Stimulated activated effector memory CD8-positive, alpha-beta T cell treated with anti-CD3 and anti-CD28 coated beads, Interleukin-12 subunit alpha, Interleukin-12 subunit beta, amount 100 ng/mL, for 72 hours (primary cell): ENCODE data around the gene MYCBP2.

Experiments
- ATAC-seq: fragments of 150-1000 bp; cut with Tn5 transposase; 2 replicates; pipeline ENCODE4 v1.10.0; 2021
- DNase-seq, 2 donors: peaks; one replicate each; pipeline ENCODE4 v3.0.0; 2021 to 2022; ENCODE audit warnings: low spot score in 2 of 2
- H3K27ac Mint-ChIP-seq: one replicate; pipeline ENCODE4 v1.8.0; 2022; ENCODE audit warnings: mild to moderate bottlenecking, mixed read lengths
- H3K36me3 Mint-ChIP-seq: one replicate; pipeline ENCODE4 v1.8.0; 2022; ENCODE audit warnings: mild to moderate bottlenecking, mixed read lengths
- H3K4me1 Mint-ChIP-seq: one replicate; pipeline ENCODE4 v1.8.0; 2022; ENCODE audit warnings: mixed read lengths
- H3K4me3 Mint-ChIP-seq: one replicate; pipeline ENCODE4 v1.8.0; 2022; ENCODE audit warnings: mild to moderate bottlenecking, mixed read lengths
- H3K9me3 Mint-ChIP-seq: one replicate; pipeline ENCODE4 v1.8.0; 2022; ENCODE audit warnings: mixed read lengths

MYCBP2 gene

DNA sequence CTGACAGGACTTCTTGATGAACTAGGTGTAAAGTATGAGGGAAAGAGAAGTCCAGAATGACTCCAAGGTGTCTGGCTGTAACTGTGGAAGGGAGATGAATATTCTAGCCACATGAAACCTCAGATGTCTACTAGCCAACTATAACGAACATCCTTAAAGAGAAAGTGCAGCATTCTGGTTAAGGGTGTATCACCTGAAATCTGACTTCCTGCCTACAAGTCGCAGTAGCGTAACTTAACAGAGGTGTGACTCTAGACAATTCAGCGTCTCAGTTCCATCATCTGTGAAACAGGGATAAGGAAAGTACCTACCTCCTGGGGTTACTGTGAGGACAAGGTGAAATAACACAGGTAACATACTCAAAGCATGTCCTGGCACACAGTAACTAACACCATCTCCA, 154.2 kb downstream of the MYCBP2 start:
- Mint-ChIP-seq H3K4me3 (no peak overlapping the region), H3K36me3 (peaks cover 98% of the 10 kb centered on the region), H3K27ac (peak overlapping the region; percentile 1), H3K9me3 (no peaks in the 10 kb centered on the region), H3K4me1 (no peaks in the 10 kb centered on the region)
- DNase-seq (no peak), ATAC-seq (peak; percentile 16)

DNA sequence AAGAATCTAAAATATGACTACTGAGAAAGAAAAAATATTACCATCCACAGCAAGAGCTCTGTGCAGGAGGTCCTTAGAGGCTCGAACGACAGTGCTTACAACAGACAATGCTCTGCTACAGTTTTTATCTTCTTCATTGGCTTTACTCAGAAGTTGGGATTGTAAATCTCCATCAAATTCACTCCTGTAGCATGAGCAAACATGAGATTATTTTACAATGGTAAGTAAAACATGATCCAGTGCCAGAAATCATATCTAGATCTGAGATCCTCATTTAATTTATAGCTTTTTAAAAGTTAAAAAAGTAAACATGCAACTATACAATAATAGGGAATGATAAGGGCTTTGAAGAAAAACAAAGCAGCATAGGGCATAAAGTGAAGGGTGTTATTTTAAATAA, 155.4 kb downstream of the MYCBP2 start:
- no peaks in the 10 kb centered on the region for H3K4me1 Mint-ChIP-seq
- no peak overlapping the region for H3K4me3 Mint-ChIP-seq
- no peaks in the 10 kb centered on the region for H3K9me3 Mint-ChIP-seq
- DNase-seq (no peak), ATAC-seq (no peak)
- no peak overlapping the region for H3K27ac Mint-ChIP-seq
- peaks cover 98% of the 10 kb centered on the region for H3K36me3 Mint-ChIP-seq

DNA sequence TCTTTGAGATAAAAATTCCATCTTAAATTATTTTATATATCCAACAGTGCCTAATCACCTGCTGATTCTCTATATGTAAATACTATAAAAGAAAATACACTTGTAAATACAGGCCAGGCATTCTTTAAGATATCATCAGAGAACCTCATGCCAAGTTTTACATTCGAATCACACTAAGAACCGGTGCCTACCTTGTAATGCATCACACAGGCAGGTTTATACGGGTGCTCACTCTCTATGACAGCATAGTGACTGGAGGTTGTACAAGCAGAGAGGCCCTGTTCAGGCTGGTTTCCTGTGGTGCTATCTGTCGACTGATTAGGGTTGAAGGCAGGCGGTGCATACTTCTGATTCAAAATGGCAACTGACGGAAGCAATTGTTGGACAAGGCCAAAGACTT, 158.7 kb downstream of the MYCBP2 start:
- Mint-ChIP-seq H3K9me3 (no peaks in the 10 kb centered on the region), H3K36me3 (peaks cover 98% of the 10 kb centered on the region), H3K4me3 (no peak overlapping the region), H3K4me1 (no peaks in the 10 kb centered on the region), H3K27ac (no peak overlapping the region)
- ATAC-seq (no peak), DNase-seq (no peak)

DNA sequence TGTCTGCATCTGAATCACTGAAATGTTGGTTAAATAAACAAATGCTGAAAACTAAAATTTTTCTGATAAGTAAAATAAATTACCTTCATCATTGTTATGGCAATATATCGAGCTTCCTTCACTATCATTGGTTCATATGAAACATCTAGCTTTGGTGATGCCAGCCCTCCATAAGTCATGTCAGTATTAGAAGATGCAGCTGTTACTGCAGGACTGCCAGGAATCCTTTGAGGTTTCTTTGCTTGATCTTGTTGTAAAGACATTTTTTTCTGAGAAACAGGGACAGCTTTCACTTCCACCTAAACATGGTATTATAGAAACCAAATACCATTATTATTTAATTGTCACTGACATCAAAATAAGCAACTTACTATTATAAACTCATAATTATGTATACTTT, 176.2 kb downstream of the MYCBP2 start:
- H3K9me3 Mint-ChIP-seq: no peaks in the 10 kb centered on the region
- H3K27ac Mint-ChIP-seq: no peak overlapping the region
- DNase-seq (no peak), ATAC-seq (no peak)
- H3K4me1 Mint-ChIP-seq: no peaks in the 10 kb centered on the region
- peaks cover 98% of the 10 kb centered on the region for H3K36me3 Mint-ChIP-seq
- H3K4me3 Mint-ChIP-seq: no peak overlapping the region

DNA sequence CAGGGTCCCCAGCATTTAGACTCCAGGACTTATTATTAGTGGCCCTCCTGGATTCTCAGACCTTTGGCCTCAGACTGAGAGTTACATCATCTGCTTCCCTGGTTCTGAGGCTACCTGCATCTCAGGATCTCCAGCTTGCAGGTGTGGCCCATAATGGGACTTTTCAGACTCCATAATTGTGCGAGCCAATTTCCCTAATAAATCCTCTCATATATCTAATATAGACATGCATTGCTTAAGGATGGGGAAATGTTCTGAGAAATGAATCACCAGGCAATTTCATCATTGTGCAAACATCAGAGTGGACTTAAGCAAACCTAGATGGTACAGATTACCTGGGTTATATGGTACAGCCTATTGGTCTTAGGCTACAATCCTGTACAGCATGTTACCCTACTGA, 183.5 kb downstream of the MYCBP2 start:
- no peaks in the 10 kb centered on the region for H3K4me1 Mint-ChIP-seq
- H3K9me3 Mint-ChIP-seq: no peaks in the 10 kb centered on the region
- no peak overlapping the region for H3K4me3 Mint-ChIP-seq
- no peak overlapping the region for H3K27ac Mint-ChIP-seq
- DNase-seq: no peak
- no peak for ATAC-seq
- peaks cover 100% of the 10 kb centered on the region for H3K36me3 Mint-ChIP-seq

DNA sequence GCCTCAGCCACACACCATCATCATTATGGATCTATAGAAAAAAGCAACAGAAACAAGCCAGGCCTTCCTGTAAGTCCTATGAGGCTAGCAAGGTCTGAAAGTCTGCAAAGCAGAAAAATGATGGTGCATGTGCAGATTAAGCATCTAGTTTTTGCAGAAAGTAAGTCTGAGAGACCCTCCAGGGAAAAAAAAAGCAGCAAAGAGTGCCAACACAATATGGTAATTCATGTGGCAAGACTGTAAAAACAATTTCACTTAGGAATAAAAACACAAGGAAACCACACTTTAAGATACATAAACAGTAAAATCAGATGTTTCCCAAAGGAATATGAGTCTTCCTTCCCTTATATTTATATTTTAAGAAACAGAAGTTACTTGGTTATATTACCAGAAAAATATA, 187.6 kb downstream of the MYCBP2 start:
- DNase-seq (no peak), ATAC-seq (no peak)
- H3K36me3 Mint-ChIP-seq: peaks cover 100% of the 10 kb centered on the region
- no peak overlapping the region for H3K4me3 Mint-ChIP-seq
- H3K27ac Mint-ChIP-seq: peak overlapping the region; percentile 45
- H3K9me3 Mint-ChIP-seq: no peaks in the 10 kb centered on the region
- no peaks in the 10 kb centered on the region for H3K4me1 Mint-ChIP-seq

DNA sequence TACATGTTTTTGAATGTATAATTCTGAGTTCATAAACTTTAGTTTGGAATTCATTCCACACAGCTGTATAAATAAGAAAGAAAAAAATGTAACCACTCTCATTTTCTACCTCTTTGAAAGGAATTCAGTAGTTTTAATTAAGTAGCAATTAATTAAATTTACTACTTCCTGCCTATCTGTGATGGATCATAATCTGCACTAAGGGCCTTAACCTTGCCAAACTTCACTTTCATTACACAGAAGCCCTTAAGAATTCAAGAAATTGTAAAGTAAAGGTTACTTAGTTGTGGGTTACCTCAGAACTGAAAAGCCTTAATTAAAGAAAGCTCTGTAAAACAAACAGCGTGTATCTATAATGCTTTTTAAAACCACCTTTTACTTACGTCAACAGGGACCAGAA, 188.1 kb downstream of the MYCBP2 start:
- Mint-ChIP-seq H3K36me3 (peaks cover 100% of the 10 kb centered on the region), H3K4me3 (no peak overlapping the region), H3K9me3 (no peaks in the 10 kb centered on the region), H3K4me1 (no peaks in the 10 kb centered on the region), H3K27ac (peak overlapping the region; percentile 45)
- ATAC-seq (no peak), DNase-seq (no peak)

DNA sequence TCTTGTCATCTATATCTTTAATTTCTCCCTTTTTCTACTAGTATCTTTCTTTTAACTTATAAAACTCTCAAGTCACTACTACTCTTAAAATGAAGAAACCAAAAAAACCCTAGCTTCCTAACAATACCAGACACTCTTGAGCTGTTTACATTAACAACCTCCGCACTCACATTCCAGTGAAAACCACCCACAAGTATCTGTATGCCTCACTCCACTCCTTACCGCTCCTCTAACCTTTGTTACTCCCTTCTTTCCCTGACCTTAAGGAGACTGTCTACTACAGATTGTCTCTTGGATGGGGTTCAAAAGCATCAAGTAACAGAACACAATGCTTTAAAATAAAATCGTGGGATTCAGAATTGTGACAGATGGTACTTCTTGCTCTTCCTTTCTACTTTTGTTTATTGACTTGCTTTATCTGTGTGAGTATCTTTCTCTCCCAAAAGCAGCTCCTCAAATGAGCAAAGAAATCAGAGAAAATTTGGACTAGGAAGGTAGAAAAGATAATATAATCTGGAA, 189.9 kb downstream of the MYCBP2 start:
- Mint-ChIP-seq H3K27ac (peak overlapping the region; percentile 1), H3K4me3 (no peak overlapping the region), H3K36me3 (peaks cover 91% of the 10 kb centered on the region), H3K4me1 (no peaks in the 10 kb centered on the region), H3K9me3 (no peaks in the 10 kb centered on the region)
- ATAC-seq: no peak
- DNase-seq: no peak

DNA sequence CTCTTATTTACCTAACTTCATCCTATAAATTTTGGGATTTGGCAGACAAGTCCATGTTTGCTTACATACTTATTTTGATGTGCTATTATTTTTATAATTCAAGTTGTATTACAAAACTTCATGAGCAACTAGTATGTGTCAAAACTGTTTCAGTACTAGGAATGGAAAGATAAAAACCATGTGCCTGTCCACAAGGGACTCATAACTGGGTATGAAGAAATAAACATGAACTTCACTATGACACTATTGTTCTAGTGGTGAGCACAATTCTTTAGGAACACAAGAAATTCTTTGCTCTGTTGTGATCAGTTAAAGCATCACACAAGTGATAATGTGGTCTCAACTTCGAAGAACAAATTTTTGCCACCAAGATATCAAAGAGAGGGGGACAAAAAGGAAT, 202.5 kb downstream of the MYCBP2 start:
- no peaks in the 10 kb centered on the region for H3K9me3 Mint-ChIP-seq
- H3K36me3 Mint-ChIP-seq: peaks cover 70% of the 10 kb centered on the region
- no peak for ATAC-seq

DNA sequence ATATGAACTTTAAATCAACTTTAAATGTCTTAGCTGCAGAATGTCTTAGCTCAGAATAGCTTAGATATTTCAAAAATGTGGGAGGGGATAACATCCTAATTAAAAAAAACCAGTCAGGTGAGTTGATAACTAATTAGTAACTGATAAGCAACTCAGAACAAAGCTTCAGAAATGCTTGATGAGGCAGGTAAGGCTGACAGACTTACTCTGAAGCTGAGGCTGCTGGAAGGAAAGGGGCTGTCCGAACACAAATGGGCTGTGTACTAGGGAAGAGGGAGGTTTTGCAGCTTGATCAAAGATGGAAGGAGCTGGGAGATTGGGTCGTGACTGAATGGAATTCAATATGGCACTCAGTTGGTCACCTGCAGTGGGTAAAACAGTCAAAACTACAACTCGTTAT, 208.8 kb downstream of the MYCBP2 start:
- ATAC-seq: no peak
- Mint-ChIP-seq H3K4me3 (no peak overlapping the region), H3K27ac (no peak overlapping the region), H3K9me3 (peaks cover under 1% of the 10 kb centered on the region), H3K36me3 (peaks cover 85% of the 10 kb centered on the region), H3K4me1 (no peaks in the 10 kb centered on the region)
- DNase-seq: no peak

More for the DNA sequence above, 202.5 kb downstream of the MYCBP2 start:
- H3K4me3 Mint-ChIP-seq: no peak overlapping the region
- no peak for DNase-seq
- no peaks in the 10 kb centered on the region for H3K4me1 Mint-ChIP-seq
- no peak overlapping the region for H3K27ac Mint-ChIP-seq

DNA sequence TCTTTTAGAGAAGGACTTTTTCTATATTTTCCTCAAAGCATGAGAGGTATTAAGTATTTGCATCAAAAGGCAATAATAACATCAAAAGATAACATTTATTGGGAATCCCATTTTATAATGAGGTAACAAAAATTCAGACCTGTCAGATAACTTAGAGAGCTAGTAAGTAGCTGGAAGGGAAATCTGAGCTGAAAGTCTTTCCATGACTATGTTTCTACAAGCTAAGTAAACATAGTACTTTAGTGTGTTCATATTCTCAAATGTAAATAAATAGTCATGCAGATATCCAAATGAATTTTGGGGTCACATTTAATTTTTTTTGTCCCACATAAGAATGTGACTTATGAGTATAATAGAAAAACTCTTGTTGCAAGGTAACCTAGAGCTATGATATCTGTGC, 212.6 kb downstream of the MYCBP2 start:
- H3K4me3 Mint-ChIP-seq: no peak overlapping the region
- H3K4me1 Mint-ChIP-seq: no peaks in the 10 kb centered on the region
- no peak overlapping the region for H3K27ac Mint-ChIP-seq
- H3K9me3 Mint-ChIP-seq: peaks cover 16% of the 10 kb centered on the region
- DNase-seq: no peak
- H3K36me3 Mint-ChIP-seq: peaks cover 66% of the 10 kb centered on the region
- ATAC-seq: no peak

DNA sequence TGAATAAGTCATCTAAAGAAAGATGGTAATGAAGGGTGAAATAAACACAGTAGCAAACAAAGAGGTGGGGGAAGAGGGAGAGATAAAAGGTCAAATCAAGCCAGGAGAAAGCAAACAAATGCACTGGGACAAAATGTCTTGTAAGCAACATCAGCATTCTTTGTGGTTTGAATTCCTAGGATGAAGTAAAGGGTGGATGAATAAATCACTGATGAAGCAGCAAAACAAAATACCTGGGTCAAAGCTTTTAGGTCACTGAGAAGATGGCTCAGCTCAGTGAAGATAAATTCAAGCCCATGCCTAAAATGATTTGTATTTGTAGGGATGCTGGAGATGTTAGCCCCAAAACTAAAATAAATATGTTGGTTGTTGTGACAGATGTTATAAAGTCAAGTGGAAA, 213.4 kb downstream of the MYCBP2 start:
- Mint-ChIP-seq H3K36me3 (peaks cover 59% of the 10 kb centered on the region), H3K9me3 (peaks cover 16% of the 10 kb centered on the region), H3K4me3 (no peak overlapping the region), H3K4me1 (no peaks in the 10 kb centered on the region), H3K27ac (no peak overlapping the region)
- ATAC-seq (no peak), DNase-seq (no peak)

DNA sequence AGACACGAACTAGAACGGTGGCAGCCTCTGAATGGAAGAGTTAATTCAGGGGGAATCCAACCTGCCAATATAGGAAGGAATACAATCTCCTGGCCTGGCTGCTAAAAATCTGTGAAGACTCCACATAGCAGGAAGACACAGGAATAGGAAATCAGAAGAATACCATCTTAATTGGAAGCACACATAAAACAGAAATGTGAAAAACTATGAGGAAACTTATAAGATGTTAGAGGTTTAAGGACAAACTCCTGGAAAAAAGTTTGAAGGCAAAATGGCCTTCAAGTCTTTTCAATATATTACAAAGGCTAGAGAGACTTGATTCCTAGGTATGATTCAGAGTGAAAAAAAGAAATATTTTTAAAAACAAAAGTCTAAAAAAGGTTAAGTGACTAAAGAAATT, 221.8 kb downstream of the MYCBP2 start:
- peaks cover 4% of the 10 kb centered on the region for H3K36me3 Mint-ChIP-seq
- DNase-seq: no peak
- H3K9me3 Mint-ChIP-seq: no peaks in the 10 kb centered on the region
- no peaks in the 10 kb centered on the region for H3K4me1 Mint-ChIP-seq
- ATAC-seq: no peak
- H3K4me3 Mint-ChIP-seq: no peak overlapping the region
- peak overlapping the region; percentile 43 for H3K27ac Mint-ChIP-seq

DNA sequence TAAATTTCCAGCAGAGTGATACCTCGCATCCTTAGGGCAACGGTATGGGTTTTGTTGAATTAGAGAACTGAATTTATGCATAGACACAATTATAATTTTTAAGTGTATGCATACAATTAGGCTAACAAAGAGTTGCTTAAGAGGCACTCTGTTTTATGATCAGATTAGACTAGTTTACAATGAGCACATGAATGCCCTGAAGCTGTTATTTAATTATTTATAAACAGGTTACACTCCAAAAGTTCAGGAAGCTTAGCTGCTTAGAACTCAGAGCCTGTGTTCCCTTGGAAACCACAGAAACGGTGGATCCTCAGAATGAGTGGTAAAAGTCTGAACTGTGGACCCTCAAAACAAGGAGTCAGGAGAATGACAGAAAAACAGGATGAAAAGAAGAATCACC, 227.5 kb downstream of the MYCBP2 start:
- Mint-ChIP-seq H3K36me3 (peaks cover 44% of the 10 kb centered on the region), H3K9me3 (no peaks in the 10 kb centered on the region), H3K4me1 (no peaks in the 10 kb centered on the region), H3K27ac (peak overlapping the region; percentile 29), H3K4me3 (no peak overlapping the region)
- DNase-seq (no peak), ATAC-seq (no peak)

DNA sequence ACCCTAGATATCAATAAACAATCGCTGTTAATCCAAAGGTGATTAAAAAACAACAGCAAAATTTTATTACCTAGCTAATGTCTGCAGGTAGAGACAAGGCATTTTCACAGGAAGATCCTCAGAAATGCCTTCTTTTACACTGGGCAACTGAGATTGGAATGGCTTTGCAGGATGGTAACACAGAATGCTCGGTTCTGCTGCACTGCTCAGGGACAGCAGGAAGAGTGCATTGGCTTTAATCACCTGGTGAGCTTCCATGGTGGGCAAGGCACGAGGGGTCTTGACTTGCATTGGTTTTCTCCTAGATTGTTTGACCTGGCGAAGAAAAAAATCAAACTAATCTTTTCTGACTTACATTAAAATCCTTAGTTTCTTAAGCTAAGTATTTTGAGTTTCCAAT, 231.6 kb downstream of the MYCBP2 start:
- ATAC-seq: no peak

DNA sequence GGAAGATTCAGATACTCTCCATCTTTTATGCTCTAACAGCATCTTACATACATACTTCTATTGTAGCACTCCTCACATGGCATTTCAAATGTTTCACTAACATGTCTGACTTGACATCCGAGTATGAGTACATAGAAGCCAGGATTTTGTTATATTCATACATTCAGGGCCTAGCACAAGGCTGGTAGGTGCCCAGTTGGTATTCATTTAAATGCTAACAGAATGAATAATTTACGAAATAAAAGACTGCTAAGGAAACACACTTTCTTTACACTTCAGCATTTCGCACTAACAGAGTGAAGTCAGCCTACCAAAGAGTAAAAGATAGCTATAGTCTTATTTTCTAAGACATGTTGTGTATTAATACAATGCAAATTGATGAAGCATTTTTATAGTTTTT, 232.1 kb downstream of the MYCBP2 start:
- Mint-ChIP-seq H3K4me3 (no peak overlapping the region), H3K9me3 (no peaks in the 10 kb centered on the region), H3K36me3 (peaks cover 88% of the 10 kb centered on the region), H3K4me1 (no peaks in the 10 kb centered on the region), H3K27ac (peak overlapping the region; percentile 23)
- ATAC-seq: no peak
- no peak for DNase-seq

More for the DNA sequence above, 231.6 kb downstream of the MYCBP2 start:
- DNase-seq: no peak
- H3K9me3 Mint-ChIP-seq: no peaks in the 10 kb centered on the region
- H3K4me1 Mint-ChIP-seq: no peaks in the 10 kb centered on the region
- H3K36me3 Mint-ChIP-seq: peaks cover 85% of the 10 kb centered on the region
- H3K4me3 Mint-ChIP-seq: no peak overlapping the region
- H3K27ac Mint-ChIP-seq: no peak overlapping the region

DNA sequence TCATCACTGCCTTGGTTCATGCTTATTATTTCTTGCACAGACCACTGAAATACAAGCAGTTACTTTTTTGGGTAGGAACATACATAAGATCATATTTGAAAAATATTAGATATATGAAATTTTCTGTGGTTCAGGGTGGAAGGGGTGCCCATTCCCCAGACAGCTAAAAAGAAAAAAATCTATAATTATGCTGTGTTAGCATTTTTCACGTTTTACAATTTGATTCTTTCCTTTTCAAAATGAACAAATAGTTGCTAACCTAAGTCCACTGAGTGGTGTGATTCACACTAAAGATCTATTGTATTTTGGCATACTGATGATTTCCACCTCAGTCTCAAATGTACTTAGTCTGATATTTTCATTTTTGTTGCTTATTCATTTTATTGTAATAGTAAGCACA, 233.2 kb downstream of the MYCBP2 start:
- Mint-ChIP-seq H3K9me3 (no peaks in the 10 kb centered on the region), H3K4me3 (no peak overlapping the region), H3K27ac (no peak overlapping the region), H3K36me3 (peaks cover 90% of the 10 kb centered on the region), H3K4me1 (no peaks in the 10 kb centered on the region)
- no peak for DNase-seq
- ATAC-seq: no peak
